Pancreas (tissue), 10 donors: ENCODE results near the gene PODN. TPM values are rescaled to one million over a fixed set of nuclear protein-coding genes. Genes with fewer than 3 reads are reported as not detected.

ENCODE experiments used
- ATAC-seq, 4 donors: fragments of 200-7000 bp; cut with Tn5 transposase; one replicate each; pipeline versions ENCODE4 v1.8.0 to v1.9.1; 2020; ENCODE audit warnings: mild to moderate bottlenecking in 4 of 4, moderate library complexity in 4 of 4
- DNase-seq, 6 donors: peaks; one replicate each; pipeline ENCODE4 v3.0.0-alpha.2; 2020
- FAIRE-seq: peaks from 2 replicates; lab custom pipeline; 2012; peaks lifted over from hg19 to GRCh38; lab: Jason Lieb, UNC
- H3K27ac ChIP-seq, 4 donors: fragments of 200-600 bp; sonication (generic); 1 replicate in 3 of 4; 2 replicates in 1 of 4; pipeline versions ENCODE4 v1.5.0 to v1.8.0; 2020
- H3K27me3 ChIP-seq, 4 donors: fragments of 200-600 bp; one replicate each; pipeline ENCODE4 v1.8.0; 2021
- H3K36me3 ChIP-seq, 3 donors: fragments of 200-600 bp; sonication (generic) in 1 of 3; one replicate each; pipeline versions ENCODE4 v1.5.0 to v1.8.0; 2020 to 2021
- H3K4me1 ChIP-seq, 3 donors: fragments of 200-600 bp; one replicate each; pipeline ENCODE4 v1.8.0; 2021
- H3K4me3 ChIP-seq, 4 donors: fragments of 200-600 bp; sonication (generic) in 2 of 4; one replicate each; pipeline versions ENCODE4 v1.5.0 to v1.8.0; 2020 to 2021
- H3K9me3 ChIP-seq, 4 donors: fragments of 200-600 bp; one replicate each; pipeline ENCODE4 v1.8.0; 2021
- CTCF ChIP-seq, 4 donors: fragments of 200-600 bp; sonication (generic) in 3 of 4; IDR thresholded peaks; one replicate each; pipeline versions ENCODE4 v1.5.0 to v1.8.0; 2021; ENCODE audit warnings: antibody characterized with exemption in 4 of 4
- WGBS, 2 donors: extraction: QIAGEN DNeasy Blood & Tissue Kit; methylation state at CpG; one replicate each; pipeline ENCODE4 v1.1.7; 2013; 5-methylcytosine and 5-hydroxymethylcytosine counted together
- intact Hi-C, 3 donors: fragments of 100-400 bp; cut with DNase I; formaldehyde crosslinking; loops; one replicate each; pipeline versions ENCODE4 v1.11.1 to v1.14.2; 2022
- polyA plus RNA-seq, 2 donors: library from polyadenylated mRNA; stranded (reverse); fragments of 200-250 nt; gene quantifications; one replicate each; pipeline ENCODE4 v1.2.3, GENCODE V29; 2013
- total RNA-seq, 6 donors: library from RNA; stranded (reverse); fragmentation: NEBNext Ultra II Directional in 4 of 6; extraction: Animal tissue kit (Norgen Biotek cat#: 25700) in 4 of 6; gene quantifications; one replicate each; pipeline versions ENCODE4 v1.2.1 to v1.2.4, GENCODE V29; 2021 to 2023
- donor health status: healthy with polysubstance abuse.
- donor health status: DM: no; HTN: no; CAD: no; lungs with moderate emphysema.
- donor health status: DM: no; HTN: no; CAD: no.
- donor health status: control.
- donor health status: control.
- donor health status: Bipolar disorder and iron deficiency.
- donor health status: DM: yes; HTN: yes; CAD: no.
- donor health status: DM: no; HTN: no; CAD: no.
- donor health status: DM: no; HTN: no; CAD: no.
- donor health status: DM: yes; HTN: yes; CAD: no.

PODN gene
- total and polyA plus RNA-seq, 8 donors, result 1.8 to 14.9 (median 10.2) TPM

DNA sequence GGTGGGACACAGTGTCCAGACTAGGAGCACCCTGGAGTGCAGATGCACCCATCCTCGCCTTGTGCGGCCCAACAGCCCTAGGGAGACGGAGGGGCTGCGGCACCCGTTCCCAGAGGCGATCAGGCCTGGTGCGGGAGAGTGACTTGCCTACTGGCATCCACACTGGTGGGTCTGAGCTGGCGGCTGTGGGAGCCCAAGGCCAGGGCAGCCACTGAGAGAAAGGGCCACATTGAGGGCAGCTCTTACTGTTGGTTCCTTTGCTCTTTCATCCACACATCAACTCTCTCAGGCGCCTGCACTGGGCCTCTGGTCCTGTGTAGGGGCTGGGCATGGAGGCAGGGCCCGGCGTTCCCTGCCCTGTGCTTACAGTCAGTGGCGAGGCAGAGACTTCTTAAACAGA lies 8.6 kb downstream of the PODN start:
- Histone ChIP-seq H3K36me3 (no peaks in the 10 kb centered on the region), H3K27me3 (no peaks in the 10 kb centered on the region), H3K4me1 (no peaks in the 10 kb centered on the region), H3K9me3 (no peaks in the 10 kb centered on the region), H3K27ac (no peak overlapping the region), H3K4me3 (no peak overlapping the region)
- TF ChIP-seq CTCF (IDR thresholded peaks at IDR 0.05), result no peak
- intact Hi-C loops, result no loop called here
- FAIRE-seq, result no peak
- no peak for ATAC-seq
- peak in 2 of 6 donors; percentile 38 to 51 for DNase-seq
- WGBS, 2 donors, result 93 to 96% methylated on average over 12 of the region's 12 CpGs

DNA sequence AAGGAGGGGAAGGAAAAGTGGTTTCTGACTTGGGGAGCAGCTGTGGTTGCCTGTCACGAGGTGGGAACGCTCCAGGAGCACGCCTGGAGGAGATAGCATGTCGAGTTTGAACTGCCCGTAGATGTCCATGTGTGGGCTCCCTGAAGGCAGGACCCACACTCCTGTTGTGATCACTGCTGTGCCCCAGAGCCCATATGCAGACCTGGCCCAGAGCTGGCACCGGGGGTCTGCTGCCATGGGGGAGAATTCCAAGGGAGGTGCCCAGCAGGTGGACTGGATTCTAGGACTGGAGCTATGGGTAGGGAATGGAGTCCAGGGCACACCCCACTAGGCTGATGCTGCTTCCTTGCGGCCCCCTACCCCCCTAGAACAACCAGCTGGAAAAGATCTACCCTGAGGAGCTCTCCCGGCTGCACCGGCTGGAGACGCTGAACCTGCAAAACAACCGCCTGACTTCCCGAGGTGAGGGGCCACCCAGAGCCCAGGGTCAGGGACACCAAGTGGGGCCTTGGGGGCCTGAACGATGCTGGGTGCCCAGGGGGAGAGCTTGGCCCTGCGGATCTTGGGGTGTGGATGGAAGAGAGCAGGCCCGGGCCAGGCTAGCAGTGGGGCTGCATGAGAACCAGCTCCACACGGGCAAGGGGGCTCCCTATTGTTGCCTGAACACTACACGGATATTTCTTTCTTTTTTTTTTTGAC lies 9.3 kb downstream of the PODN start:
- no peak overlapping the region for H3K27ac ChIP-seq
- no peak for TF ChIP-seq CTCF (IDR thresholded peaks at IDR 0.05)
- peak in 2 of 6 donors; percentile 39 for DNase-seq
- H3K36me3 ChIP-seq, result no peaks in the 10 kb centered on the region
- intact Hi-C loops, result no loop called here
- no peak overlapping the region for H3K4me3 ChIP-seq
- H3K27me3 ChIP-seq, result no peaks in the 10 kb centered on the region
- WGBS, 2 donors, result 80 to 83% methylated on average over 17 of the region's 17 CpGs
- no peak for ATAC-seq
- FAIRE-seq, result no peak
- H3K9me3 ChIP-seq, result no peaks in the 10 kb centered on the region
- H3K4me1 ChIP-seq, result no peaks in the 10 kb centered on the region

DNA sequence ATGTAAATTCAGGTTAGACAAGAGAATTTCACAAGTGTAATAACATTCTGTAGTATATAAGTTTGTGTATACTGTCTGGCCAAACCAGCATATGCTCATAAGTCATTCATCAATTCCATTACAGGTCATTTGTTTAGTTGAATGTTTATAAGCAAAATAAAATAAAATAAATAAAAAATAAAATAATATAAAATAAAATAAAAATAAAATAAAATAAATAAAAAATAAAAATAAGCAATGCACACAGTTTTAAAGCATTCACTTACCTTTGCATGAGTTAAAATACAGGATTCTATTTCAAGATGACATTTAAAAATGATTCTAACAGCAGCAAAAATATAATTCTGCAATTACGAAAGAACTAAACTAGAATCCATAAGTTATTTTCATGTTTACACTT lies 9.9 kb downstream of the PODN start:
- H3K4me1 ChIP-seq, result no peaks in the 10 kb centered on the region
- no peaks in the 10 kb centered on the region for H3K27me3 ChIP-seq
- TF ChIP-seq CTCF (IDR thresholded peaks at IDR 0.05), result no peak
- WGBS, 2 donors, result 76 to 86% methylated on average over 1 of the region's 1 CpG
- no peaks in the 10 kb centered on the region for H3K9me3 ChIP-seq
- H3K36me3 ChIP-seq, result no peaks in the 10 kb centered on the region
- FAIRE-seq, result peak; percentile 37
- ATAC-seq, result no peak
- intact Hi-C loops, result no loop called here
- no peak for DNase-seq
- no peak overlapping the region for H3K27ac ChIP-seq
- no peak overlapping the region for H3K4me3 ChIP-seq

DNA sequence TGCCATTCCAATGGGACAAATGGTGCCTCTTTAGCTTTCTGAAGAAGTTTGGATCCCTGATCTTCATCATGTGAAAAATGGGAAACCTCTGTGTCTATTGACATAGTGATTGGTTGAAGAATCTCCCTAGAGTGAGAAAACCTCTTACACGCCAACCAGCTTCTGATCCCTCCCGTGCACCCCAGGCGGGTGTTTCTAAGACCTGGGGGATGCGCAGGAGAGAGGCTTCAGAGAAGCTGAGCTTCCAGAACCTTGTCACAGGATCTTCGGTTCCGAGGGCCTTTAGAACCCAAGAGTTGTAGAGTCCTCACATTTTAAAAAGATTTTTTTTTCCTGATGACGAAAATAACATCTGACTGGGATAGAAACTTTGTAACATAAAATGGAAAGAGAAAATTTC lies 11.3 kb downstream of the PODN start:
- ATAC-seq (no peak), DNase-seq (peak in 1 of 6 donors; percentile 22), FAIRE-seq (no peak)
- intact Hi-C loops, result no loop called here
- no peaks in the 10 kb centered on the region for H3K4me1 ChIP-seq
- H3K27ac ChIP-seq, result no peak overlapping the region
- H3K27me3 ChIP-seq, result no peaks in the 10 kb centered on the region
- no peaks in the 10 kb centered on the region for H3K36me3 ChIP-seq
- TF ChIP-seq CTCF (IDR thresholded peaks at IDR 0.05), result no peak
- WGBS, 2 donors, result 90 to 93% methylated on average over 7 of the region's 7 CpGs
- H3K4me3 ChIP-seq, result no peak overlapping the region
- no peaks in the 10 kb centered on the region for H3K9me3 ChIP-seq

GRCh38 chr1:53073868-53074311 lies 11.9 kb downstream of the PODN start:
- no peak overlapping the region for H3K27ac ChIP-seq
- ATAC-seq, result no peak
- no peak overlapping the region for H3K4me3 ChIP-seq
- H3K27me3 ChIP-seq, result no peaks in the 10 kb centered on the region
- intact Hi-C loops, result no loop called here
- FAIRE-seq, result no peak
- no peak for TF ChIP-seq CTCF (IDR thresholded peaks at IDR 0.05)
- H3K4me1 ChIP-seq, result no peaks in the 10 kb centered on the region
- H3K9me3 ChIP-seq, result no peaks in the 10 kb centered on the region
- peak in 2 of 6 donors; percentile 35 to 51 for DNase-seq
- no peaks in the 10 kb centered on the region for H3K36me3 ChIP-seq
- WGBS, 2 donors, result 73 to 75% methylated on average over 10 of the region's 10 CpGs
